Ishikawa (cell line): ENCODE data around the gene GAREM1.

Experiments used
- CEBPB ChIP-seq: IDR thresholded peaks from 2 replicates; pipeline ENCODE4 v1.6.1; 2012
- CREB1 ChIP-seq: IDR thresholded peaks from 2 replicates; pipeline ENCODE4 v1.6.1; 2012; ENCODE audit warnings: low read depth
- EGR1 ChIP-seq: IDR thresholded peaks from 2 replicates; pipeline ENCODE4 v1.6.1; 2012
- EP300 ChIP-seq: IDR thresholded peaks from 2 replicates; pipeline ENCODE4 v1.6.1; 2012; ENCODE audit warnings: borderline replicate concordance
- FOXM1 ChIP-seq: IDR thresholded peaks from 2 replicates; pipeline ENCODE4 v1.6.1; 2012; ENCODE audit warnings: low read depth, borderline replicate concordance
- MAX ChIP-seq: IDR thresholded peaks from 2 replicates; pipeline ENCODE4 v1.6.1; 2012
- NFIC ChIP-seq: IDR thresholded peaks from 2 replicates; pipeline ENCODE4 v1.6.1; 2012
- RAD21 ChIP-seq: IDR thresholded peaks from 2 replicates; pipeline ENCODE4 v1.6.1; 2012; ENCODE audit warnings: low read depth
- REST ChIP-seq: IDR thresholded peaks from 2 replicates; pipeline ENCODE4 v1.6.1; 2012; ENCODE audit warnings: low read depth, mild to moderate bottlenecking
- TAF1 ChIP-seq: IDR thresholded peaks from 2 replicates; pipeline ENCODE4 v1.6.1; 2012; ENCODE audit warnings: low read depth, mild to moderate bottlenecking
- TCF12 ChIP-seq: IDR thresholded peaks from 2 replicates; pipeline ENCODE4 v1.6.1; 2012; ENCODE audit warnings: low read depth
- TEAD4 ChIP-seq: IDR thresholded peaks from 2 replicates; pipeline ENCODE4 v1.6.1; 2012
- USF1 ChIP-seq: IDR thresholded peaks from 2 replicates; pipeline ENCODE4 v1.6.1; 2012
- YY1 ChIP-seq: IDR thresholded peaks from 2 replicates; pipeline ENCODE4 v1.6.1; 2012; ENCODE audit warnings: low read depth
- ZBTB7A ChIP-seq: IDR thresholded peaks from 2 replicates; pipeline ENCODE4 v1.6.1; 2012; ENCODE audit warnings: low read depth

The GAREM1 gene

GRCh38 chr18:32317651-32318050, 153.0 kb downstream of the GAREM1 start:
- no peak for TF ChIP-seq USF1
- TF ChIP-seq EP300, result no peak
- TF ChIP-seq CREB1, result no peak
- TF ChIP-seq CEBPB, result no peak
- TF ChIP-seq TEAD4, result no peak
- no peak for TF ChIP-seq YY1
- no peak for TF ChIP-seq TCF12
- no peak for TF ChIP-seq REST
- TF ChIP-seq EGR1, result no peak
- no peak for TF ChIP-seq FOXM1
- no peak for TF ChIP-seq ZBTB7A
- TF ChIP-seq MAX, result no peak
- TF ChIP-seq TAF1, result no peak
- TF ChIP-seq NFIC, result no peak
- TF ChIP-seq RAD21, result no peak

GRCh38 chr18:32315881-32316280, 154.8 kb downstream of the GAREM1 start:
- TF ChIP-seq CEBPB, result no peak
- TF ChIP-seq USF1, result no peak
- TF ChIP-seq TEAD4, result no peak

GRCh38 chr18:32310774-32311173, 159.9 kb downstream of the GAREM1 start:
- no peak for TF ChIP-seq REST
- no peak for TF ChIP-seq CREB1
- no peak for TF ChIP-seq MAX
- TF ChIP-seq TAF1, result no peak
- no peak for TF ChIP-seq ZBTB7A
- no peak for TF ChIP-seq YY1
- TF ChIP-seq EP300, result no peak
- TF ChIP-seq USF1, result no peak
- TF ChIP-seq FOXM1, result no peak
- TF ChIP-seq NFIC, result no peak
- TF ChIP-seq EGR1, result no peak
- no peak for TF ChIP-seq TEAD4
- no peak for TF ChIP-seq RAD21
- no peak for TF ChIP-seq TCF12
- no peak for TF ChIP-seq CEBPB

- TF ChIP-seq USF1 (no peak), NFIC (no peak), CEBPB (no peak), REST (no peak), RAD21 (no peak), YY1 (no peak), TEAD4 (no peak), MAX (no peak), EP300 (no peak), TCF12 (no peak), TAF1 (no peak), EGR1 (no peak), FOXM1 (no peak), ZBTB7A (no peak), CREB1 (no peak)
Measured at GRCh38 chr18:32310101-32310500, 160.6 kb downstream of the GAREM1 start.
